ENCODE data around the gene RRP36.

GRCh38 chr6:42984001-42984923, 37.2 kb upstream of the RRP36 start, which contains the start of gene PPP2R5D:
- TF ChIP-seq, protein P1, sequence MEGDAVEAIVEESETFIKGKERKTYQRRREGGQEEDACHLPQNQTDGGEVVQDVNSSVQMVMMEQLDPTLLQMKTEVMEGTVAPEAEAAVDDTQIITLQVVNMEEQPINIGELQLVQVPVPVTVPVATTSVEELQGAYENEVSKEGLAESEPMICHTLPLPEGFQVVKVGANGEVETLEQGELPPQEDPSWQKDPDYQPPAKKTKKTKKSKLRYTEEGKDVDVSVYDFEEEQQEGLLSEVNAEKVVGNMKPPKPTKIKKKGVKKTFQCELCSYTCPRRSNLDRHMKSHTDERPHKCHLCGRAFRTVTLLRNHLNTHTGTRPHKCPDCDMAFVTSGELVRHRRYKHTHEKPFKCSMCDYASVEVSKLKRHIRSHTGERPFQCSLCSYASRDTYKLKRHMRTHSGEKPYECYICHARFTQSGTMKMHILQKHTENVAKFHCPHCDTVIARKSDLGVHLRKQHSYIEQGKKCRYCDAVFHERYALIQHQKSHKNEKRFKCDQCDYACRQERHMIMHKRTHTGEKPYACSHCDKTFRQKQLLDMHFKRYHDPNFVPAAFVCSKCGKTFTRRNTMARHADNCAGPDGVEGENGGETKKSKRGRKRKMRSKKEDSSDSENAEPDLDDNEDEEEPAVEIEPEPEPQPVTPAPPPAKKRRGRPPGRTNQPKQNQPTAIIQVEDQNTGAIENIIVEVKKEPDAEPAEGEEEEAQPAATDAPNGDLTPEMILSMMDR (IDR thresholded peaks at IDR 0.05) = peak in 4 of 6 experiments; percentile 10 to 37 (median 26)
- TF ChIP-seq POLR2A (IDR thresholded peaks at IDR 0.05) = peak; percentile 77 to 97
